SK-MEL-5 (cell line): ENCODE measurements around the gene SLC25A5. TPM values are rescaled to one million over a fixed set of nuclear protein-coding genes. Genes with fewer than 3 reads are reported as not detected.
"Not testable (repeated sequence)": the region's sequence is repeated elsewhere in the genome, so short reads cannot be mapped to it uniquely, and the experiment has no call there.

Source experiments
- DNase-seq: peaks from one replicate; pipeline ENCODE4 v3.0.0-alpha.2; 2016; ENCODE audit warnings: low read depth, low spot score
- in situ Hi-C: cut with HindIII; loops from 2 replicates; pipeline ENCODE4 v1.10.0; 2016; ENCODE audit warnings: low sequenced_read_pairs, high pct_unique_total_duplicates, low pct_unique_long_range_greater_than_20kb
- total RNA-seq: library from RNA; depleted of rRNA; stranded (reverse); fragments of >200 nt; shearing (Covaris generic); gene quantifications from 2 replicates; pipeline ENCODE4 v1.2.3, GENCODE V29; 2014

The SLC25A5 gene
- total RNA-seq, 1 experiment from 2014 or later = 243 TPM

GRCh38 chrX:119468551-119469312 is 488 bp downstream of the SLC25A5 start:
- in situ Hi-C loops = no loop called here
- peak; percentile 81 for DNase-seq

DNA sequence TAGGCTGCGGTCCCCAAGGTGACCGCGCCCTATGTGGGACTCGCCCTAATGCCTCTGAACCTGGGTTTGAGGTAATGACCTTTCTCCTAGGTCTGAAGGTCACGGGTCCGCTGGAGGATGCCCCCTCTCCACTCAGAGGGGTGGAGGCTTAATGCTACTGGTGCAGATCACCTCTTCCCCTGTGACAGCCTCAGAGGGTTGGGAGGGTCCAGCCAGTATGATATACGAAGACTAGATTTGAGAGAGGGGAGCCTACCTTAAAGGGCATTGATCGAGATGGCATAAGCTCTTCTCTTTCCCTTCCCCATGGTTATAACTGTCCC is 1.0 kb downstream of the SLC25A5 start:
- no peak for DNase-seq

DNA sequence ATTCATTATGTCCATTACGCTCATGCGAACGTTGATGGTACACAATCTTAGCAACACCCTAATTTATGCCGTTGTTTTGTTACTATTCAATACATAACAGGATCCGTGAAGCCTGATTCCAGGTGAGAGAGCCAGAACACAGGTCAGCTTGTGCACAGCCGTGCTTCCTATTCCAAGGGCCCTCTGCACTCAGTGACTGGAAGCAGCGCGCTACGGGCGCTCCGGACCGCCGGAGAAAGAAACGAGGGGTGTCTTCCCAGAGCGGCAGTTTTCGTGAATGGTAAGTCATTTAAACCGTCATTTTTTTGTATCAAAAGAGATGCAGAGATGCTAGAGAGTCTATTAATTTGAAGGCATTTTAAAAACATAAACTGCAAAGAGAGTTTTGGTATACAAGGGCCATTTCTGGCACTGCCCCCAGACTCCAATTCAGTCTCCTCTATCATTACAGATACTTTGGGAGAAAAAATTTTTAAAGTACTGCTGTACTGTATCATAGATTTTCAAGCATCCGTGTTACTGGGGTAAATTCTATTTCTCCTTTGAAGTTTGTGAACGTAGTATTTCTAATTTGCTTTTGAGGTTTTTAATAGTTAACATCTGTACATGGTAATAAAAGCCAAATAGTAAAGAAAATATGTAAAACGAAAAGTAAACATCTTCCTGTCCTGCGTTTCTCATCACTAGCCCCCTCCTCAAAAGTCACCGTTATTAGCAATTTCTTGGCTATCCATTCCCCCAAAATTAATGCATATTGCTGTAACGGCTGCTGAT is 6.6 kb downstream of the SLC25A5 start:
- in situ Hi-C loops = no loop called here
- DNase-seq = no peak

More for the DNA sequence above, 1.0 kb downstream of the SLC25A5 start:
- in situ Hi-C loops = no loop called here

GRCh38 chrX:119475389-119476101 is 7.3 kb downstream of the SLC25A5 start:
- in situ Hi-C loops = no loop called here
- DNase-seq = no peak

DNA sequence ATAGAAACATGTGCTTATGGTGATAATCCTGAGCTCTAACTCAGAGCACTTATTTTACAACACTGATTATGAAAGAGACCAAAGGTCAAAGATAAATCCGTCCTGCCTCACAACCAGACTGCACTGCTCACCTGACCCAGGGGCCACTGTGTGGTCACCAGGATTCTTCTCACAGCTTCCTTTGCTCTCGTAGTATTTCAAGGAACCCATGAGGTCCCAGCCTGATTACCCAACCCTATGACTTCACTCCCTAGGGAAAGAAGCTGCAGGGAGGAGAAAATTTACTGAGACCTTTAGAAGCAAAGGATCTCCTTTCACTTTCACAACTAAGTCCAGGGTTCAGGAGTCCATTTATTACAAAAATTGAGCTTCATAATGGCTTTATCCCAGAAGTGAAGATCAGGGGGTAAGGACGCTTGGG is 9.6 kb downstream of the SLC25A5 start:
- in situ Hi-C loops = no loop called here
- DNase-seq = peak; percentile 79

DNA sequence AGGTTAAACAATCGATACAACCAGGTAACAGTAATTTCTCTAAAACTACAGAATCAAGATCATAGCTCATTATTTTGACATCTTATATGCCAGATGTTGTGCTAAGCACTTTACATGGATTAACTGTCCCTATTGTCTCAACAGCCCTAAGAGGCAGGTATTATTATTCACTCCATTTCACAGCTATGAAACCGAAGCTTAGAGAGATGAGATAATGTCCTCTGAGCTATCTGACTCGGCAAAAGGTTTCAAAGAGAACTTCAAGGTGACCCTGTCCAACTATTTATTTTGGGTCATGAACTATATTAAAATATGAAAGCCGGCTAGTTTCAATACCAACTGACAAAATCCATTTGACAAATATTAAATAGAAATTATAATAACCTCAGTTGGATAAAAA is 10.3 kb downstream of the SLC25A5 start:
- in situ Hi-C loops = no loop called here

DNA sequence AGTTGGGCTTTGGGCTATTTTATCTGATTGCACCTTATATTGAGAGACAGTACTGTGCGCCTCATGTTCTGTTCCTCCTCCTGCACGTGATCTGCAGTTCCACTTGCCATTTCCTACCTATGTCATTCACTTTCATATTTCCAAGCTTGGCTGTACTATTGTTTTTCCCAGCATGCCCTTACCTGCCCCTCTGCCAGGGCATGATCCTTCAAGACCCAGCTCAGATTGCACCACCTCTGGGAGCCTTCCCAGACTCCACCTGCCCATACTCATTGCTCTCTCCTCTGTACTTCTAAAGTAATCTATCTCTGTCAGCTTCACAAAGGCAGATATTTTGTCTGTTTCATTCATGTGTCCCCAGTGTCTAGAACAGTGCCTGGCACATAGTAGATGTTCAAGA is 11.6 kb downstream of the SLC25A5 start:
- in situ Hi-C loops = no loop called here
- no peak for DNase-seq

More for the DNA sequence above, 10.3 kb downstream of the SLC25A5 start:
- DNase-seq = no peak

DNA sequence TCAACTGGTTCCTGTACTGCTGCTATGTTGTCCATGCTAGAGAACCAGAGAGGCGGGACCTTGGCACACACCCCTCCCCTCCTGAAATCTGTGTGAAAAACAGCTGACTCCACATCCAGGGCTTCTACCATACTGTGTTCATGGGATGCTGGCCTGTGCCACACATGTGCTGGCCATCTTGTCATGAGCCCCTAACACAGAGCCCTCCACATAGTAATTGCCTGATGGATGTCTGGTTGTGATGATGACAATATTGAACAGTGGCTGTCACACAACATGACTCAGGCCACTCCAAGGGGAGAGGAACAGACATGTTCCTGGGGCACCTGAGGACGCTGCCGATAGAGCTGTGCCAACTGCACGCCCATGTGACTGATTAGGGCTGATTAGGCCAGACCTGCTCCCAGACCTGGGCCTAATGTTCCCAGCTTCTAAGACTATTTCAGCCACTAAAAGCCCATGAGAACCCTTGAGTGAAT is 13.1 kb downstream of the SLC25A5 start:
- in situ Hi-C loops = no loop called here
- no peak for DNase-seq

- in situ Hi-C loops = no loop called here
- no peak for DNase-seq
Measured at GRCh38 chrX:119482041-119482440, 13.8 kb downstream of the SLC25A5 start.

GRCh38 chrX:119482481-119483480 is 14.5 kb downstream of the SLC25A5 start:
- in situ Hi-C loops = no loop called here
- peak; percentile 68 for DNase-seq

DNA sequence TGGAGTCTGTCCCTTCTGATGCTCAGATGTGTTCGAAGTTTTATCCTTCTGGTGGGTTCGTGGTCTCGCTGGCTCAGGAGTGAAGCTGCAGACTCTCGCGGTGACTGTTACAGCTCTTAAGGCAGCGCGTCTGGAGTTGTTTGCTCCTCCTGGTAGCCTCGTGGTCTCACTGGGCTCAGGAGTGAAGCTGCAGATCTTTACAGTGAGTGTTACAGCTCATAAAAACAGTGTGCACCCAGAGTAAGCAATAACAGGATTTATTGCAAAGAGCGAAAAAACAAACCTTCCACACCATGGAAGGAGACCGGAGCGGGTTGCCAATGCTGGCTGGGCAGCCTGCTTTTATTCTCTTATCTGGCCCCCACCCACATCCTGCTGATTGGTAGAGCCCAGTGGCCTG is 18.5 kb downstream of the SLC25A5 start:
- in situ Hi-C loops = no loop called here
- no peak for DNase-seq

- in situ Hi-C loops = not testable (repeated sequence)
Measured at GRCh38 chrX:119487766-119488165, 19.5 kb downstream of the SLC25A5 start.

DNA sequence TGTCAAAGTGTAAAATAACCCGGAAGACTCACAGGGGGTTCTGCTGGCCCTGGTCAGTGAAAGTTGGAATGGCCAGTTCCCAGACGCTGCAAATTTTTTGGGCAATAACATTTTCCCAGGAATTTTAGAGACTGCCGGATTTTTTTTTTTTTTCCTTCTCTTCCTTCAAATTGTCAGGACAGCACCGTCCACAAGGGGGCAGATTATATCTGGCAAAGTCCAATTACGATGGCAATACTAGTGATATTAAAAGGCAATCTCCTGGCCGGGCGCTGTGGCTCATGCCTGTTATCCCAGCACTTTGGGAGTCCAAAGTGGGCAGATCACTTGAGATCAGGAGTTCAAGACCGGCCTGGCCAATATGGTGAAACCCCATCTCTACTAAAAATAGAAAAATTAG is 20.5 kb downstream of the SLC25A5 start:
- in situ Hi-C loops = no loop called here
- DNase-seq = peak; percentile 70

More at GRCh38 chrX:119487766-119488165, 19.5 kb downstream of the SLC25A5 start:
- DNase-seq = not testable (repeated sequence)

DNA sequence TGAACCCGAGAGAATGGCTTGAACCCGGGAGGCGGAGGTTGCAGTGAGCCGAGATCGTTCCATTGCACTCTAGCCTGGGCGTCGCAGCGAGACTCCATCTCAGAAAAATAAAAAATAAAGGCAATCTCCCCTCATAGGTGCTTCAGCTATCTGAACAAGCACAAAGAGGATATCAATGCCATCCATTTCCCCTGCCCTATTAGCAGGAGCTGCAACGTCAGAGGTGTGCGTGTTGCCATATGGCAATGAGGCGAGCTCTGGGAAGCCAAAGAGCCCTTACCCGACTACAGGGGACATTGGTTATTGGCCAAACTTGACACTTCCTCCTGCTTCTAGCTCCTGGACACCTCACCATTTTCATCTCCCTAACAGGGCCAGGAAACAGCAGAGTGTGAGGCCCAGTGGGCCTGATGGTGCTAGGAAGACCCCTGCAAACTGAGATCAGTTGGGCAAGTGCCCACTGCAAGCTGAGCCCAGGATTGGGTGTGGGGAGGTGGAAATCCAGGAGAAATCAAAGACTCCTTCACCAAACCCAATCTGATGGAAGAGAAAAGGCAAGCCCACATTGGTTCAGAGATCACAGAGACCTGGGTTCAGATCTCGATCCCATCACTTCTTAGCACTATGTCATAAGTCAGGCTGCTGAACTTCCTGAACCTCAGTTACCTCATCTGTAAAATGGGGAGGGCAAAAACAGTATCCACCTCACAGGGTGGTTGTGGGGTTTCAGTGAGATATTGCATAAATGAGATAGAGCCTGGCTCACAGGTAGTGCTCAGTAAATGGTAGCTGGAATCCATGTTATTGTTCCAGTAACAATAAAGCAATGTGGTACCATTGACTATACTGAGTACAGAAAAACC is 21.2 kb downstream of the SLC25A5 start:
- no peak for DNase-seq
- in situ Hi-C loops = no loop called here

DNA sequence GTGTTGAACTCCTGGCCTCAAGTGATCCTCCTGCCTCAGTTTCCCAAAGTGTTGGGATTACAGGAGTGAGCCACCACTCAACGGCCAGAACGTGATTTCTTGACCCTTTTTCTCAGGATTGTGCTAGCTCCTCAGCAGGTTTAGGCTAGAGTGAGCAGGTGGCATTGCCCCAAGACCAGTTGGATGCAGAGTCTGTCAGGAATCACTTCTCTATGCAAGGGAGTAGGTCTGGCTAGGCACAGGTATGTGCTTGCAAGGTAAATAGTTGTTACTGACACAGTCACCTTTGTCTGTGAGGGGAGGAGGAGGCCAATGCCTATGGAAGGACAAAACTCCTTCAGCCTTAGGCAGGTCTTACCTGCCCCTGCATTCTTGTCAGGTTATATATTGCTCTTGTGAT is 24.2 kb downstream of the SLC25A5 start:
- in situ Hi-C loops = no loop called here
- DNase-seq = no peak

DNA sequence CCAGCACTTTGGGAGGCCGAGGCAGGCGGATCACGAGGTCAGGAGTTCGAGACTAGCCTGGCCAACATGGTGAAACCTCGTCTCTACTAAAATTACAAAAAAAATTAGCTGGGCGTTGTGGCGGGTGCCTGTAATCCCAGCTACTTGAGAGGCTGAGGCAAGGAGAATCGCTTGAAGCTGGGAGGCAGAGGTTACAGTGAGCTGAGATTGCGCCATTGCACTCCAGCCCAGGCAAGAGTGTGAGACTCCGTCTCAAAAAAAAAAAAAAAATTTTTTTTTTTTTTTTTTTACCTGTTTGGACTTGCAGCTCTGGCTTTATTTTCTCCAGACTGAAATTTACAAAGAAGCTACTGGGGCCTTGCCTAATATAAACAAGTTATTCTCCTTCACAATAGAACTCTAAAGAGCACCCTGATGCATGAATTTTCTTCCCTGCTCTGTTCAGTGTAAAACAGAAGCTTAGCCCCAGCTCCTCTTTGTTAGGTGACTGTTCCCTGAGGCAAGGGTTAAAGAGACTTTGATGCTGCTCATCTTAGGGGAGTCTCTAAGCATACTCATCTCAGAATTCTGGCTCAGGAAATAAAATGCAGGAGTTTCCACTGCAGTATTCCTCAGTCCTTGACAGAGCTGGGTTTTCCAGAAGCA is 25.7 kb downstream of the SLC25A5 start:
- in situ Hi-C loops, DNase-seq: not testable (repeated sequence)
